Esophagus squamous epithelium (tissue), 5 donors: Measurements from ENCODE around the gene HHIP. TPM values are rescaled to one million over a fixed set of nuclear protein-coding genes. Genes with fewer than 3 reads are reported as not detected.

Experiments used
- DNase-seq: peaks from one replicate; lab custom pipeline; 2025; lab: John Stamatoyannopoulos, UW
- H3K27ac ChIP-seq, 4 donors: fragments of 200-600 bp; sonication (generic); one replicate each; pipeline ENCODE4 v1.5.1; 2016 to 2019; ENCODE audit warnings: mild to moderate bottlenecking in 1 of 4
- H3K27me3 ChIP-seq, 4 donors: fragments of 200-600 bp; sonication (generic); 1 replicate in 3 of 4; 2 replicates in 1 of 4; pipeline versions ENCODE4 v1.5.1 to v1.6.0; 2017 to 2021; ENCODE audit warnings: antibody characterized with exemption in 1 of 4
- H3K36me3 ChIP-seq, 3 donors: fragments of 200-600 bp; sonication (generic); one replicate each; pipeline ENCODE4 v1.5.1; 2016 to 2019
- H3K4me1 ChIP-seq, 3 donors: fragments of 200-600 bp; sonication (generic); one replicate each; pipeline ENCODE4 v1.5.1; 2017 to 2019
- H3K4me3 ChIP-seq, 4 donors: fragments of 200-600 bp; sonication (generic); 1 replicate in 3 of 4; 2 replicates in 1 of 4; pipeline ENCODE4 v1.5.1; 2016 to 2019; ENCODE audit warnings: mild to moderate bottlenecking in 2 of 4, moderate library complexity in 1 of 4
- H3K9me3 ChIP-seq, 3 donors: fragments of 200-600 bp; sonication (generic); one replicate each; pipeline ENCODE4 v1.5.1; 2016 to 2019
- CTCF ChIP-seq, 6 experiments: fragments of 450-650 bp in 4 of 6; fragments of 200-600 bp in 2 of 6; sonication (generic) in 2 of 6; IDR thresholded peaks; one replicate each; pipeline ENCODE4 v1.5.1; 2016 to 2019; ENCODE audit warnings: antibody characterized with exemption in 6 of 6, mild to moderate bottlenecking in 4 of 6, moderate library complexity in 4 of 6
- POLR2A ChIP-seq, 4 donors: fragments of 450-650 bp; IDR thresholded peaks; one replicate each; pipeline ENCODE4 v1.6.1; 2017; ENCODE audit warnings: antibody characterized with exemption in 4 of 4, mild to moderate bottlenecking in 4 of 4, moderate library complexity in 3 of 4
- WGBS, 2 donors: methylation state at CpG; one replicate each; pipeline ENCODE4 v1.1.5; 2018; 5-methylcytosine and 5-hydroxymethylcytosine counted together
- intact Hi-C: fragments of 100-400 bp; cut with DNase I; formaldehyde crosslinking; loops from one replicate; pipeline ENCODE4 v1.15.0; 2022
- total RNA-seq, 4 donors: library from RNA; depleted of rRNA; stranded (reverse); fragments of >200 nt; gene quantifications; one replicate each; pipeline ENCODE4 v1.1.0, GENCODE V29; 2016
- donor health status: DM: yes; HTN: yes; CAD: no.

The HHIP gene
- total RNA-seq, 4 donors from 2014 or later = not detected

- Histone ChIP-seq H3K4me3 (no peak overlapping the region), H3K9me3 (no peaks in the 10 kb centered on the region), H3K4me1 (no peaks in the 10 kb centered on the region), H3K27ac (no peak overlapping the region), H3K27me3 (no peaks in the 10 kb centered on the region), H3K36me3 (no peaks in the 10 kb centered on the region)
- TF ChIP-seq POLR2A (IDR thresholded peaks at IDR 0.05) (no peak), CTCF (IDR thresholded peaks at IDR 0.05) (no peak)
- DNase-seq = no peak
- intact Hi-C loops = no loop called here
- 47 to 51% methylated on average over 4 of the region's 4 CpGs for WGBS, 2 donors
Observed at GRCh38 chr4:144718958-144719512, 73.1 kb downstream of the HHIP start.

GRCh38 chr4:144720491-144720890 lies 74.5 kb downstream of the HHIP start:
- no peaks in the 10 kb centered on the region for H3K9me3 ChIP-seq
- H3K27ac ChIP-seq = no peak overlapping the region
- no peak for TF ChIP-seq POLR2A (IDR thresholded peaks at IDR 0.05)
- no peaks in the 10 kb centered on the region for H3K27me3 ChIP-seq
- H3K36me3 ChIP-seq = no peaks in the 10 kb centered on the region
- DNase-seq = no peak
- no peaks in the 10 kb centered on the region for H3K4me1 ChIP-seq
- no peak overlapping the region for H3K4me3 ChIP-seq
- 45 to 58% methylated on average over 3 of the region's 3 CpGs for WGBS, 2 donors
- intact Hi-C loops = no loop called here

- TF ChIP-seq POLR2A (IDR thresholded peaks at IDR 0.05) (no peak), CTCF (IDR thresholded peaks at IDR 0.05) (no peak)
- H3K4me3 ChIP-seq = no peak overlapping the region
- H3K27me3 ChIP-seq = no peaks in the 10 kb centered on the region
- intact Hi-C loops = no loop called here
- no peak for DNase-seq
- no peaks in the 10 kb centered on the region for H3K36me3 ChIP-seq
- H3K9me3 ChIP-seq = no peaks in the 10 kb centered on the region
- H3K27ac ChIP-seq = no peak overlapping the region
- H3K4me1 ChIP-seq = no peaks in the 10 kb centered on the region
Observed at GRCh38 chr4:144721994-144722393, 76.0 kb downstream of the HHIP start.

GRCh38 chr4:144723471-144723870 lies 77.5 kb downstream of the HHIP start:
- Histone ChIP-seq H3K4me3 (no peak overlapping the region), H3K36me3 (no peaks in the 10 kb centered on the region), H3K27me3 (no peaks in the 10 kb centered on the region), H3K27ac (no peak overlapping the region), H3K9me3 (no peaks in the 10 kb centered on the region), H3K4me1 (no peaks in the 10 kb centered on the region)
- no peak for TF ChIP-seq CTCF (IDR thresholded peaks at IDR 0.05)
- no peak for TF ChIP-seq POLR2A (IDR thresholded peaks at IDR 0.05)
- no peak for DNase-seq
- intact Hi-C loops = no loop called here

- no peak for DNase-seq
- intact Hi-C loops = no loop called here
Observed at GRCh38 chr4:144729175-144729574, 83.2 kb downstream of the HHIP start.

More at GRCh38 chr4:144729175-144729574, 83.2 kb downstream of the HHIP start:
- no peaks in the 10 kb centered on the region for H3K9me3 ChIP-seq
- H3K4me1 ChIP-seq = no peaks in the 10 kb centered on the region
- no peak overlapping the region for H3K27ac ChIP-seq
- H3K36me3 ChIP-seq = no peaks in the 10 kb centered on the region
- WGBS, 2 donors = 70 to 75% methylated on average over 2 of the region's 2 CpGs
- no peaks in the 10 kb centered on the region for H3K27me3 ChIP-seq
- no peak overlapping the region for H3K4me3 ChIP-seq
- TF ChIP-seq CTCF (IDR thresholded peaks at IDR 0.05) (no peak), POLR2A (IDR thresholded peaks at IDR 0.05) (no peak)
